GM21423 (cell line): ENCODE measurements around the gene CCDC148.
"Not testable (repeated sequence)": the region's sequence is repeated elsewhere in the genome, so short reads cannot be mapped to it uniquely, and the experiment has no call there.

Source experiments
- ATAC-seq: cut with Tn5 transposase; IDR thresholded peaks from one replicate; pipeline ENCODE4 v1.9.1; 2021; ENCODE audit warnings: mild to moderate bottlenecking, moderate library complexity; ENCODE audit not compliant: unreplicated experiment

Gene CCDC148

GRCh38 chr2:158378926-158379325 is 77.6 kb downstream of the CCDC148 start:
- ATAC-seq = no peak

GRCh38 chr2:158366342-158366741 is 90.2 kb downstream of the CCDC148 start:
- ATAC-seq = no peak

GRCh38 chr2:158359846-158360245 is 96.7 kb downstream of the CCDC148 start:
- no peak for ATAC-seq

- ATAC-seq = no peak
Measured at GRCh38 chr2:158357699-158358098, 98.9 kb downstream of the CCDC148 start.

- ATAC-seq = no peak
Measured at GRCh38 chr2:158357122-158357521, 99.4 kb downstream of the CCDC148 start.

- ATAC-seq = not testable (repeated sequence)
Measured at GRCh38 chr2:158351466-158351816, 105.1 kb downstream of the CCDC148 start.

- not testable (repeated sequence) for ATAC-seq
Measured at GRCh38 chr2:158350751-158351465, 105.6 kb downstream of the CCDC148 start.

GRCh38 chr2:158346032-158346431 is 110.5 kb downstream of the CCDC148 start:
- ATAC-seq = no peak

GRCh38 chr2:158339513-158339912 is 117.0 kb downstream of the CCDC148 start:
- ATAC-seq = no peak

GRCh38 chr2:158337018-158337417 is 119.5 kb downstream of the CCDC148 start:
- ATAC-seq = no peak

GRCh38 chr2:158331799-158332198 is 124.8 kb downstream of the CCDC148 start:
- not testable (repeated sequence) for ATAC-seq

- no peak for ATAC-seq
Measured at GRCh38 chr2:158325782-158326340, 130.7 kb downstream of the CCDC148 start.

GRCh38 chr2:158325031-158325781 is 131.3 kb downstream of the CCDC148 start:
- ATAC-seq = no peak

- ATAC-seq = no peak
Measured at GRCh38 chr2:158323381-158323780, 133.2 kb downstream of the CCDC148 start.

- no peak for ATAC-seq
Measured at GRCh38 chr2:158321264-158321663, 135.3 kb downstream of the CCDC148 start.

GRCh38 chr2:158319269-158319668 is 137.3 kb downstream of the CCDC148 start:
- no peak for ATAC-seq

- no peak for ATAC-seq
Measured at GRCh38 chr2:158317642-158318041, 138.9 kb downstream of the CCDC148 start.

- ATAC-seq = peak; percentile 48
Measured at GRCh38 chr2:158315803-158316414, 140.6 kb downstream of the CCDC148 start.

GRCh38 chr2:158315000-158315399 is 141.6 kb downstream of the CCDC148 start:
- no peak for ATAC-seq

- no peak for ATAC-seq
Measured at GRCh38 chr2:158313734-158314133, 142.8 kb downstream of the CCDC148 start.

- no peak for ATAC-seq
Measured at GRCh38 chr2:158312981-158313380, 143.6 kb downstream of the CCDC148 start.

GRCh38 chr2:158310407-158310806 is 146.1 kb downstream of the CCDC148 start:
- ATAC-seq = not testable (repeated sequence)
